HG02623 (cell line): Measurements from ENCODE around the gene CACNA1C.

Experiments used
- ATAC-seq: cut with Tn5 transposase; IDR thresholded peaks from one replicate; pipeline ENCODE4 v1.9.1; 2021; ENCODE audit warnings: moderate library complexity; ENCODE audit not compliant: unreplicated experiment

CACNA1C gene

GRCh38 chr12:2432856-2433255, 380.1 kb downstream of the CACNA1C start:
- ATAC-seq = no peak

GRCh38 chr12:2435511-2435910, 382.7 kb downstream of the CACNA1C start:
- ATAC-seq = no peak

- no peak for ATAC-seq
Measured at GRCh38 chr12:2439332-2440100, 386.7 kb downstream of the CACNA1C start.

GRCh38 chr12:2443776-2444175, 391.0 kb downstream of the CACNA1C start:
- no peak for ATAC-seq

GRCh38 chr12:2445968-2446367, 393.2 kb downstream of the CACNA1C start:
- no peak for ATAC-seq

GRCh38 chr12:2447861-2448260, 395.1 kb downstream of the CACNA1C start:
- no peak for ATAC-seq

GRCh38 chr12:2449586-2449985, 396.8 kb downstream of the CACNA1C start:
- ATAC-seq = no peak

GRCh38 chr12:2450553-2450952, 397.8 kb downstream of the CACNA1C start:
- no peak for ATAC-seq

GRCh38 chr12:2451025-2451424, 398.2 kb downstream of the CACNA1C start:
- ATAC-seq = no peak

GRCh38 chr12:2451497-2451896, 398.7 kb downstream of the CACNA1C start:
- no peak for ATAC-seq

GRCh38 chr12:2453076-2453760, 400.4 kb downstream of the CACNA1C start:
- ATAC-seq = no peak

- no peak for ATAC-seq
Measured at GRCh38 chr12:2453761-2454090, 400.9 kb downstream of the CACNA1C start.

GRCh38 chr12:2454601-2455177, 401.9 kb downstream of the CACNA1C start:
- ATAC-seq = no peak

GRCh38 chr12:2455410-2455809, 402.6 kb downstream of the CACNA1C start:
- ATAC-seq = no peak

GRCh38 chr12:2456122-2456812, 403.5 kb downstream of the CACNA1C start:
- no peak for ATAC-seq

- ATAC-seq = no peak
Measured at GRCh38 chr12:2456813-2457186, 404.0 kb downstream of the CACNA1C start.

GRCh38 chr12:2457215-2457932, 404.6 kb downstream of the CACNA1C start:
- no peak for ATAC-seq

GRCh38 chr12:2457933-2458414, 405.2 kb downstream of the CACNA1C start:
- ATAC-seq = no peak

GRCh38 chr12:2460051-2460670, 407.4 kb downstream of the CACNA1C start:
- ATAC-seq = no peak

GRCh38 chr12:2461046-2461445, 408.3 kb downstream of the CACNA1C start:
- ATAC-seq = no peak
